Fibroblast of lung (primary cell): ENCODE measurements around the gene FERMT2. TPM values are rescaled to one million over a fixed set of nuclear protein-coding genes. Genes with fewer than 3 reads are reported as not detected.
A peak's percentile ranks its signal among the peaks of the same experiment; 100 is the strongest.

Experiments
- DNase-seq, 2 donors: peaks; one replicate each; pipeline versions ENCODE4 v3.0.0 to v3.0.0-alpha.2; 2010; ENCODE audit warnings: low read depth in 2 of 2
- H2AFZ ChIP-seq: 2 replicates; pipeline ENCODE4 v1.5.1; 2012; ENCODE audit warnings: low read length, control low read depth, inconsistent platforms
- H3K27ac ChIP-seq: 2 replicates; pipeline ENCODE4 v1.5.1; 2011; ENCODE audit warnings: low read length, control low read depth; ENCODE audit not compliant: insufficient read depth
- H3K27me3 ChIP-seq: 2 replicates; pipeline ENCODE4 v1.5.1; 2011; ENCODE audit warnings: mild to moderate bottlenecking, low read length; ENCODE audit not compliant: control insufficient read depth, insufficient read depth
- H3K36me3 ChIP-seq: 2 replicates; pipeline ENCODE4 v1.5.1; 2011; ENCODE audit warnings: low read length; ENCODE audit not compliant: control insufficient read depth, insufficient read depth
- H3K4me1 ChIP-seq: 2 replicates; pipeline ENCODE4 v1.5.1; 2011; ENCODE audit warnings: low read length; ENCODE audit not compliant: control insufficient read depth, insufficient read depth; ENCODE audit errors: extremely low read depth
- H3K4me2 ChIP-seq: 2 replicates; pipeline ENCODE4 v1.5.1; 2011; ENCODE audit warnings: low read length, control low read depth; ENCODE audit not compliant: insufficient read depth; ENCODE audit errors: extremely low read depth
- H3K4me3 ChIP-seq, 4 experiments: fragments of 200-600 bp in 1 of 4; sonication (generic) in 1 of 4; replicated peaks in 1 of 4; 2 replicates each; pipeline ENCODE4 v1.5.1; 2011 to 2016; ENCODE audit warnings: low read length in 4 of 4, low read depth in 3 of 4, mild to moderate bottlenecking in 3 of 4, control low read depth in 2 of 4, inconsistent platforms in 1 of 4, mixed read lengths in 1 of 4; ENCODE audit not compliant: insufficient read depth in 1 of 4; ENCODE audit errors: control extremely low read depth in 1 of 4
- H3K79me2 ChIP-seq: 2 replicates; pipeline ENCODE4 v1.5.1; 2012; ENCODE audit warnings: mild to moderate bottlenecking, low read length, inconsistent platforms; ENCODE audit not compliant: control insufficient read depth, insufficient read depth
- H3K9ac ChIP-seq: 2 replicates; pipeline ENCODE4 v1.5.1; 2011; ENCODE audit warnings: mild to moderate bottlenecking, low read length, control low read depth; ENCODE audit not compliant: insufficient read depth
- H3K9me3 ChIP-seq: 2 replicates; pipeline ENCODE4 v1.5.1; 2012; ENCODE audit warnings: low read depth, low read length; ENCODE audit not compliant: control insufficient read depth, insufficient read depth
- H4K20me1 ChIP-seq: 2 replicates; pipeline ENCODE4 v1.5.1; 2011; ENCODE audit warnings: low read length; ENCODE audit not compliant: control insufficient read depth, insufficient read depth; ENCODE audit errors: extremely low read depth
- CTCF ChIP-seq, 2 donors: IDR thresholded peaks in 1 of 2; conservative IDR thresholded peaks in 1 of 2; 1 replicate in 1 of 2; 2 replicates in 1 of 2; pipeline ENCODE4 v1.5.1; 2011 to 2012; ENCODE audit warnings: low read length in 2 of 2, control low read depth in 1 of 2, inconsistent platforms in 1 of 2, low read depth in 1 of 2, mild to moderate bottlenecking in 1 of 2
- EZH2 ChIP-seq: IDR thresholded peaks from 2 replicates; pipeline ENCODE4 v1.5.1; 2012; ENCODE audit warnings: low read length, control low read depth, mild to moderate bottlenecking; ENCODE audit errors: missing control alignments
- polyA plus RNA-seq, 2 donors: library from polyadenylated mRNA; depleted of rRNA in 1 of 2; stranded (reverse) in 1 of 2; unstranded in 1 of 2; fragments of >200 nt; gene quantifications; 2 replicates each; pipeline ENCODE4 v1.2.1, GENCODE V29; 2011 to 2012; ENCODE audit warnings: missing spikeins in 1 of 2
- total RNA-seq: library from RNA; depleted of rRNA; stranded (reverse); fragments of >200 nt; gene quantifications from 2 replicates; pipeline ENCODE4 v1.2.1, GENCODE V29; 2014

The FERMT2 gene
- total and polyA plus RNA-seq, 2 donors (not counting 1 experiment from before 2014, with no cell fraction given), result 111 to 439 TPM

GRCh38 chr14:52950410-52950897, 396 bp downstream of the FERMT2 start:
- Histone ChIP-seq H4K20me1 (peaks cover 8% of the 10 kb centered on the region), H3K27ac (peak overlapping the region; percentile 96), H2AFZ (peak overlapping the region; percentile 45), H3K27me3 (no peaks in the 10 kb centered on the region), H3K79me2 (peaks cover 54% of the 10 kb centered on the region), H3K4me1 (peaks cover 7% of the 10 kb centered on the region), H3K4me3 (peak overlapping the region; percentile 98 to 100 (median 98)), H3K36me3 (peaks cover 3% of the 10 kb centered on the region), H3K9ac (peak overlapping the region; percentile 95), H3K9me3 (no peaks in the 10 kb centered on the region), H3K4me2 (peak overlapping the region; percentile 94)
- TF ChIP-seq CTCF (conservative IDR thresholded peaks at IDR 0.05 in 1 of 2, IDR thresholded peaks at IDR 0.05 in 1 of 2; ENCODE audit: low read depth in 1 of 2, low read length in 2 of 2), result no peak
- no peak for TF ChIP-seq EZH2
- DNase-seq, result peak in 1 of 2 donors; percentile 50

DNA sequence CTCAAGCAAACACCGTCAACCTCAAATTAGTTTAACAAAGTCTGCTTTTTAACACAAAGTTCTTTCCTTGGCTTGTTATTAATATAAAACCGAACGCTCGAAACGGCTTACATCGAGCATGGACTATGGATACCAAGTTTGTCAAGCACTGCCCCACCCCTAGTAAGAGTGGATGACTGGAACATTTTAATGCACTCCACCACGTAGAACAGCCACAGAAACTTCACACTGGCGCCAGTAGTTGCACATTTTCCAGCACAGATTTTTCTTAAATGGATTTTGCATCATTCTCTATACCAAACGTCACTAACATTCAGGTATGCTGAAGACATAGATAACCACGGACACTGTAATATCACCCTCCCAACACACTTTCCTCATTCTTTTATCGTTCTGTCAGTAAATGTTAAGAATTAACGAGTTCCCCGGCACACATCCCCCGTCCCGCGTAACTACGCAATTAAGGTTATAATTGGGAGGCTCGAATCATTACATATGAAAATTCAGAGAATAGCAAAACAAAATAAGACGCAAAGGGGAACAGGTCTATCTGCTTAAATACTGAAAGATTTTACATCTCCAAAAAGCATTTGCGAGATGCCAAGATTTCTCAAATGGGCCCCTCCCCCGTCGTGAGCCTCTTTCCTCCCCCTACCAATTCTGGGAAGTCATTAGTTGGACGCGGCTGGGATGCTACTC, 990 bp downstream of the FERMT2 start:
- peaks cover 60% of the 10 kb centered on the region for H3K79me2 ChIP-seq
- peaks cover 8% of the 10 kb centered on the region for H4K20me1 ChIP-seq

More for the DNA sequence above, 990 bp downstream of the FERMT2 start:
- peak overlapping the region; percentile 94 for H3K4me2 ChIP-seq
- peak; percentile 61 to 70 for DNase-seq
- H3K9me3 ChIP-seq, result no peaks in the 10 kb centered on the region
- no peaks in the 10 kb centered on the region for H3K27me3 ChIP-seq
- H3K4me1 ChIP-seq, result peaks cover 7% of the 10 kb centered on the region
- H3K36me3 ChIP-seq, result peaks cover 3% of the 10 kb centered on the region
- peak overlapping the region; percentile 96 for H3K27ac ChIP-seq
- H2AFZ ChIP-seq, result peak overlapping the region; percentile 45
- peak overlapping the region; percentile 95 for H3K9ac ChIP-seq
- H3K4me3 ChIP-seq, result peak overlapping the region; percentile 98 to 100 (median 98)
- no peak for TF ChIP-seq CTCF (conservative IDR thresholded peaks at IDR 0.05 in 1 of 2, IDR thresholded peaks at IDR 0.05 in 1 of 2; ENCODE audit: low read depth in 1 of 2, low read length in 2 of 2)
- no peak for TF ChIP-seq EZH2
